SK-N-MC (cell line): ENCODE results near the gene RHOT2.

Source experiments
- EZH2 ChIP-seq: fragments of 200-600 bp; sonication (generic); IDR thresholded peaks from one replicate; pipeline ENCODE4 v1.6.1; 2017; ENCODE audit warnings: antibody characterized with exemption
- FOXP2 ChIP-seq: optimal IDR thresholded peaks from 2 replicates; pipeline ENCODE3; 2011; ENCODE audit warnings: mild to moderate bottlenecking, moderate library complexity; ENCODE audit not compliant: insufficient read depth; ENCODE audit errors: extremely low read length, control extremely low read depth
- POLR2AphosphoS5 ChIP-seq: IDR thresholded peaks from 2 replicates; pipeline ENCODE4 v1.6.1; 2012; ENCODE audit warnings: mild to moderate bottlenecking, low read depth, low read length, borderline replicate concordance

DNA sequence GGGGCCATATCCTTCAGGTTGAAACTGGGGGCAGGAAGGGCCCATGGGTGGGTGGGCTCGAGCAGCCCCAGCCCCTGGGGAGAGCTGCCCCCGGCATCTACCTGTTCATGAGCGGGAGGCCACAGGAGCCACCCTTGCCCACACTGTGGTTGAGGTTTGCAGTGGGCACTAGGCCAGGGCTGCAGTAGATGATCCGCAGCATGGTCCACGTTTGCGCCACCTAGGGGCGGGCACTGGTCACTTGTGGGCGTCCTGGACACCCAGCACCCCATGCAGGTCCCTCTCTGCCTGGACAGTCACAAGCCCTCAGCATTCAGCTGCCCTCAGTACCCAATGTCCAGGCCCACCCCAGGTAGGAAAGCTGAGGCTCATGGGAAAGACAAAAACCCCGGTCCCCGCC is 18.0 kb downstream of the RHOT2 start:
- TF ChIP-seq EZH2 (no peak), POLR2AphosphoS5 (no peak), FOXP2 (no peak)
